Activated naive CD8-positive, alpha-beta T cell treated with anti-CD3 and anti-CD28 coated beads for 36 hours (primary cell): ENCODE results near the gene TNFRSF25. TPM values are rescaled to one million over a fixed set of nuclear protein-coding genes. Genes with fewer than 3 reads are reported as not detected.
A peak's percentile ranks its signal among the peaks of the same experiment; 100 is the strongest.
"Not testable (repeated sequence)": the region's sequence is repeated elsewhere in the genome, so short reads cannot be mapped to it uniquely, and the experiment has no call there.

Experiments
- DNase-seq: peaks from one replicate; pipeline ENCODE4 v3.0.0; 2021
- H3K27ac Mint-ChIP-seq: one replicate; pipeline ENCODE4 v1.8.0; 2022; ENCODE audit warnings: mild to moderate bottlenecking, moderate library complexity, mixed read lengths
- H3K27me3 Mint-ChIP-seq: one replicate; pipeline ENCODE4 v1.8.0; 2022; ENCODE audit warnings: mild to moderate bottlenecking, mixed read lengths
- H3K36me3 Mint-ChIP-seq: one replicate; pipeline ENCODE4 v1.8.0; 2021; ENCODE audit warnings: mild to moderate bottlenecking, mixed read lengths
- H3K4me1 Mint-ChIP-seq: one replicate; pipeline ENCODE4 v1.8.0; 2021; ENCODE audit warnings: mixed read lengths
- H3K4me3 Mint-ChIP-seq: one replicate; pipeline ENCODE4 v1.8.0; 2022; ENCODE audit warnings: mild to moderate bottlenecking, moderate library complexity, mixed read lengths
- H3K9me3 Mint-ChIP-seq: one replicate; pipeline ENCODE4 v1.8.0; 2022; ENCODE audit warnings: mixed read lengths
- total RNA-seq, 2 experiments: library from RNA; stranded (reverse); gene quantifications; one replicate each; pipeline ENCODE4 v1.2.3, GENCODE V29; 2021

TNFRSF25 gene
- total RNA-seq, 2 experiments from 2014 or later, result 64.7 to 67.8 TPM

DNA sequence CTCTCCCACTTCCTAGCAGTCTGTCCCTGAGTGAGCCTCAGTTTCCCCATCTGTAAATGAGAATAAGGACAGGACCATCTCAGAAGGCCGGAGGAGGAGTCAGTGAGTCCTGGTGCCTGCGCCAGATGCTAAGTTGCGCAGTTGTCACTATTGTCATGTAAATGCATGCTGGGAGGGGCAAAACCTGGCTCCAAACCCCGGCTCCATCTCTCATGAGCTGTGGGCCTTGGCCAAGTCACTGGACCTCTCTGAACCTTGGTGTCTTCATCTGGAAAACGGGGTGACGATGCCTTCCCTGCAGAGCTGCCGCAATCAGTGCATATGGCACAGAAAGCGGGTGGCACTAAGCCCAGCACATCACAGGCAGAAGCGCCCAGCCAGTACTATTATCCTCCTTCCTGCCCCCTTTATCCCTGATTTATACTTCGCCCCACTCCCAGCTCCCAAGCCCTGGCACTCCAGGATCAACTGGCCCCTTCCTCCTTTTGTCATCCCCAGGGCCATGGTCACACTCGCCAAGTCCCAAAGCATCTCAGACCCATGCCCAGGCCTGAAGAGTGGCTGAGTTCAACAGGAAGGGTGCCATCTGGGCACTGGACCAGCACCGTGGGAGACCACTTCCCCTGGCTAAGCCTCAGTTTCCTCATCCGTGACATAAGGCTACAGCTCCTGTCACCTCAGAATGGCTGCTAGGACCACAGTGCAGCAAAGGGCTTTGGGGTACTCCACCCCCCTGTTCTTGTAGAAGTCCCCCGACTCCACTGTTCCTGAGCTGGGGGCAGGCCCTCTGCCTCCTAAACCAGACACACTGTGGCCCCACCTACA, 29.8 kb upstream of the TNFRSF25 start:
- Mint-ChIP-seq H3K27ac (no peak overlapping the region), H3K4me3 (no peak overlapping the region), H3K27me3 (no peaks in the 10 kb centered on the region), H3K9me3 (no peaks in the 10 kb centered on the region), H3K36me3 (no peaks in the 10 kb centered on the region), H3K4me1 (peaks cover 24% of the 10 kb centered on the region)
- no peak for DNase-seq

DNA sequence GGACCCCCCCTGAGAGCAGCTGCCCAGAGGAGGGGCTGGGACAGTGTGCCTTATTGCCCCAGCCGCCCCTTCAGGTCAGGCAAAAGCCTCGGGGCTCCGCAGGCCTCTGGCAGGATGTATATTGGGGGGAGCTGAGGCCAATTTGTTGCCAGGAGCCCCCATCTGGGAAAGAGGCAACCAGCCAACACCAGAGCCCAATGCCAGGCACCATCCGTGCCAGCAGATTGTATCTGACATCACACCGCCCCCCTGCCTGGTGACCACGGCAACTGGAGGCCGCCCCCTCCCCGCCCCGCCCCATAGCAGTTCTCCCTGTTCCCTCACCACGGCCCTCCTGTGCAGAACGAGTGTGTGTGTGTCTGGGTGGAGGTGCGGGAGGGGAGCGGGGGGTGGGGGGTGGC, 29.1 kb upstream of the TNFRSF25 start:
- Mint-ChIP-seq H3K4me1 (peaks cover 24% of the 10 kb centered on the region), H3K27ac (no peak overlapping the region), H3K36me3 (no peaks in the 10 kb centered on the region), H3K27me3 (no peaks in the 10 kb centered on the region), H3K9me3 (no peaks in the 10 kb centered on the region), H3K4me3 (no peak overlapping the region)
- no peak for DNase-seq

DNA sequence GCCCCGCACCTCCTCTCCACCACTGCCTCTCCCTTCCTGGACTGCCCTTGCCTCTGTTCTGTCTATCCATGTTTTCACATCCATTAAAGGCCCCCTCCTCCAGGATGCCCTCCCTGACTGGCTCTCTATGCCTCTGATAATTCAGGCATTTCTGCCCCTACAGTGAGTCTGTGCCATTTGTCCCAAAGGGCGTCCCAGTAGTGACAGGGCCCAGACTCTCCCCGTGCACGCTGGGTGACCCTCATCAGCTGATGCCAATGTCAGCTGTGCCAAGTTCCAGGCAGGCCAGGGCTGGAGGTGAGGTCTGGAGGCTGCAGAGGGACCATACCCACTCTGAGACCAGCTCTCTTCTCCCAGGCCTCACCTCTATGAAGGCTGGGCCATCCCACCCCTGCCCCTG, 28.7 kb upstream of the TNFRSF25 start:
- H3K27me3 Mint-ChIP-seq, result no peaks in the 10 kb centered on the region
- no peak overlapping the region for H3K27ac Mint-ChIP-seq
- no peak for DNase-seq
- peaks cover 24% of the 10 kb centered on the region for H3K4me1 Mint-ChIP-seq
- no peaks in the 10 kb centered on the region for H3K9me3 Mint-ChIP-seq
- H3K4me3 Mint-ChIP-seq, result no peak overlapping the region
- H3K36me3 Mint-ChIP-seq, result no peaks in the 10 kb centered on the region

DNA sequence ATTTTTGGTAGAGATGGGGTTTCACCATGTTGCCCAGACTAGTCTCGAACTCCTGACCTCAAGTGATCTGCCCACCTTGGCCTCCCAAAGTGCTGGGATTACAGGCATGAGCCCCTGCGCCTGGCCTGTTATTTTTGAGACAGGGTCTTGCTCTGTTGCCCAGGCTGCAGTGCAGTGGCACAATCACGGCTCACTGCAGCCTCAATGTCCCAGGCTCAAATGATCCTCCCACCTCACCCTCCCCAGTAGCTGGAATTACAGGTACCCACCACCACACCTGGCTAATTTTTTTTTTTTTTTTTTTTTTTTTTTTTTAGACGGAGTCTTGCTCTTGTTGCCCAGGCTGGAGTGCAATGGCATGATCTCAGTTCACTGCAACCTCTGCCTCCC, 27.9 kb upstream of the TNFRSF25 start:
- H3K27ac Mint-ChIP-seq, H3K27me3 Mint-ChIP-seq, DNase-seq, H3K4me3 Mint-ChIP-seq, H3K9me3 Mint-ChIP-seq, H3K36me3 Mint-ChIP-seq: not testable (repeated sequence)
- H3K4me1 Mint-ChIP-seq, result peaks cover 24% of the 10 kb centered on the region

DNA sequence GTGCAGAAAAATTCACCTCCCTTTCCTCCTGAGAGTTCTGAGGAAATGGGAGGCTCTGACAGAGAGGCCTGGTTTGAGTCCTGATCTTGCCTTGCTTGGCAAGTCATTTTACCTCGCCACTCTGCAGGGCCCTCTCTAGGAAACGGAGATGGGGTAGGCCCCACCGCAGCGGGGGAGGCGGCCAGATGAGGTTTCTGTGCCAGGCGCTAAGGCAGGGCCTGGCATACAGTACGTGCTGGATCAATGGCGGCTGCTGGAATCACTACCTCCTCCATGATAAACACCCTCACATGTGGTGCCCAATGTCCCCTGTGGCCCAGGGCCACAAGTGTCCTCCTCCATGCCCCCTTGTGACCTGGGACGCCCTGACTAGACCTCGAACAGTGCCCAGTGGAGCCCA, 26.0 kb upstream of the TNFRSF25 start:
- no peaks in the 10 kb centered on the region for H3K36me3 Mint-ChIP-seq
- H3K27me3 Mint-ChIP-seq, result peaks cover 5% of the 10 kb centered on the region
- H3K27ac Mint-ChIP-seq, result peak overlapping the region; percentile 62
- no peaks in the 10 kb centered on the region for H3K9me3 Mint-ChIP-seq
- no peak for DNase-seq
- peak overlapping the region; percentile 82 for H3K4me3 Mint-ChIP-seq
- peaks cover 19% of the 10 kb centered on the region for H3K4me1 Mint-ChIP-seq

DNA sequence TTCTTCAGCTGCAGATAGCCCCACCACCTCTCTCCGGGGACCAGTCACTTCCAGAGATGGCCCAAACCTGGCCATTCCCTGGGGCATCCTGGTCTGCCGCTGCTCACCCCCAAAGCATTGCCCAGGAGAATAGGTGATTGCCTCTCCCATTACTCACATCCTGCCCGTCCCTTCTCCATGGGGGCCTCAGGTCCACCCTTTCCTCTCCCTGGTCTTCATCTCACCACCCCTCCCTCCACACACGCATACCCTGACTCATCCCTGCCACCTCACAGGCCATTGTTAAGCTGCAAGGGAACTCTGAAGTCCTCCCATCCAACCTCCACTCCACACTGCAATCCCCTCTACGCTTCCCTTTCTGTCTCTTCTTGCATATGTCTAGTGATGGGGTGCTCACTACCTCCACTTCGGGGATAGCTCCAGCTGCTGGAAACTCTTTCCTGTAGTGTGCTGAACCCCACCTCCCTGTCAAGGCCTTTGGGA, 25.5 kb upstream of the TNFRSF25 start, which contains the start of gene PLEKHG5:
PLEKHG5 (minus strand) TSS at position 188 of the 483 bp plus-strand sequence. CDS start 14,096 bp downstream, outside the sequence.
- H3K27ac Mint-ChIP-seq, result peak within 1 kb of the TSS; percentile 62
- peaks cover 9% of the 10 kb centered on the region for H3K27me3 Mint-ChIP-seq
- DNase-seq, result no peak
- H3K4me3 Mint-ChIP-seq, result peak within 1 kb of the TSS; percentile 82
- no peaks in the 10 kb centered on the region for H3K36me3 Mint-ChIP-seq
- no peaks in the 10 kb centered on the region for H3K9me3 Mint-ChIP-seq
- H3K4me1 Mint-ChIP-seq, result peaks cover 23% of the 10 kb centered on the region

DNA sequence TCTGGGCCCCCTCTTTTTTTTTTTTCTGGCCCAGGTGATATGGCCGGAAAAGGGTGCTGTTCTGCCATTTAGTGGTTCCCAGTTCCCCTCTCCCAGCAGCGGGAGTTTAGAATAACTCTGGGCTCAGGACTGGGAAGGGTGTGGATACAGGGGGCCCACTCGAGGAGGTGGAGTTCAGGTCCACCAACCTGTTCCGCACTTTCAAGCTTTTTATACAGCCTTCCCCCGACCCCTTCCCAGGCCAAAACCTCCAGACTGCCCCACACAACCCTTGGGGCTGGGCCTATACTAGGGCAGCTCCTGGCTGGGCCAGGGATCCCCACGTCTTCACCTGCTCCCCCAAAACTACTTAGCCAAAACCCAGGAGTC, 25.1 kb upstream of the TNFRSF25 start:
- peak overlapping the region; percentile 82 for H3K4me3 Mint-ChIP-seq
- no peaks in the 10 kb centered on the region for H3K9me3 Mint-ChIP-seq
- H3K36me3 Mint-ChIP-seq, result no peaks in the 10 kb centered on the region
- peaks cover 13% of the 10 kb centered on the region for H3K27me3 Mint-ChIP-seq
- peak overlapping the region; percentile 62 for H3K27ac Mint-ChIP-seq
- no peak for DNase-seq
- peaks cover 28% of the 10 kb centered on the region for H3K4me1 Mint-ChIP-seq

DNA sequence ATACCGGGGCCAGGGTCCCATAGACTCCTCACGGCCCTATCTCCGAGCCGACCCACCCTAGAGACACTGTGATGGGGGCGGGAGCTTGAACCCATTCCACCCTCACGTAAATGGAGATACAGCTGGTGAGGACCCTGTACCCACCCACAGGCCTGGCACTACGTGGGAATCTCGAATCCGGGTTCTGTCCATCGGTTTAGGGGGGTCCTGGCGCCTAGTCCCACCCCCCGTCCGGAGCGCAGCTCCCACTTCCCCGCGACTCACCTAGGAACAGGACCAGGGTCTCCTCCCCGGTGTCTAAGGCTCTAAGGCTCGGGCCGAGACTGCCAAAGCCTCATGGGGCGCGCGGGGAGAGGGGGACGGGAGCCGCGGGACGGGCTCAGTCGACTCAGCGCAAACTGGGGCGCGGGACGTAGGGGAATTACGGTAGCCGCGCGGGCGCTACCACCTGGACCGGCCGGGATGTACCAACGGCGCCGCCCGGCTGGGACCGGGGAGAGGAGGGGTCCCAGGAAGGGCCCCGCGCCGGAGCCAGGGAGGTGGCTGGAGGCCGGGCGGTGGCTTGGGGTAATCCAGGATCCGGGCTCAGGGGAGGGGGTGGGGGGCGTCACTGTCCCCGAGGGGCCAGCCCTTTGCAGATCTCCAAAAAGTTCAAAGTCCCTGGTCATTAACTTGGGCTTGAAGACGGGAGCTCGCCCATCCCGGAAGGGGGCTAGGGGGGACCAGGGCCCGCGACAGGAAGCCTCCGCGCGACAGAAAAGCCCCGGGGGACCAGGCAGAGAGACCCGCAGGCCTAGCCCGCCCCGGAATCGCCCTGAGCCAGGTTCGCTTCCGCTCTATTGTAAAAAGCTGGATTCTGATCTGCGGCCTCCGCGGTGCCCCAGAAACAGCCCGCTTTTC, 24.5 kb upstream of the TNFRSF25 start:
- Mint-ChIP-seq H3K27me3 (peaks cover 18% of the 10 kb centered on the region), H3K4me1 (peaks cover 25% of the 10 kb centered on the region), H3K4me3 (peak overlapping the region; percentile 82), H3K9me3 (no peaks in the 10 kb centered on the region), H3K27ac (peak overlapping the region; percentile 60), H3K36me3 (no peaks in the 10 kb centered on the region)
- DNase-seq, result peak; percentile 75

DNA sequence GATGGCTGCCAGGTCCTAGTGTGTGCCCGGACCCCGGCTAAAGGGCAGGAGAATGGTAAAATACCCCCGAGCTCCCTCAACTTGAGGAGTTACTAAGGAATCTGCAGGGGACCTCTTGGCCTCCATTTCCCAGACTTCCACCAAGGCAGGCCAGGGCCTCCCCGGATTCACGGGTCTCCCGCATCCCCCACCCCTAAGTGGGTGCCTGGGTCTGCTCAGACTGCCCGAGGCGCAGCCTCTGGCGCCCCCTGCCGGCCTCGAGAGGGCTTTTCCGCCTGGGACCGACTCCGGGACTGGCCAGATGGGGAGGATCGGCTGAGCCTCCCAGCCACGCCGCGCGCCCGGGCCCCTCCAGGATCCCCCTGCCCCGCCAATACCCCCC, 23.8 kb upstream of the TNFRSF25 start:
- Mint-ChIP-seq H3K27ac (peak overlapping the region; percentile 60), H3K9me3 (no peaks in the 10 kb centered on the region), H3K27me3 (peaks cover 20% of the 10 kb centered on the region), H3K36me3 (no peaks in the 10 kb centered on the region), H3K4me3 (peak overlapping the region; percentile 82), H3K4me1 (peaks cover 25% of the 10 kb centered on the region)
- DNase-seq, result peak; percentile 84

DNA sequence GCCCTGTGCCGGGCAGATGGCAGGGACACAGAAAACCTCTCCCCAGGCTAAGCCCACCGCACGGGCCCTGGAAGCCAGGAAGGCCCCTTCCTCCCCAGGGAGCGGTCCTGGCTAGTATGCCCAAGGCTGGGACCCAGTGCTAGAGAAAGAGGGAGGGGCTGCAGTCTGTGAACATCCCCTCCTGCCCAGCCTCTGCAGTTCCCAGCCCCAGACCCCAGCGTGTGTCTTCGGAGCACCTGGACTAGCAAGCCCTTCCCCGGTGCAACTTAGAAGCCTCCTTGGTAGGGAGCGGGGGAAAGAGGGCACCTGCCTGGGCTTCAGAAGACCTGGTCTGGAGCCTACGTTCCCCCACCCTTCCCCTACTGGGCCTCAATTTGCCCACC, 23.4 kb upstream of the TNFRSF25 start:
- Mint-ChIP-seq H3K4me1 (peaks cover 25% of the 10 kb centered on the region), H3K27ac (no peak overlapping the region), H3K9me3 (no peaks in the 10 kb centered on the region), H3K27me3 (peaks cover 24% of the 10 kb centered on the region), H3K4me3 (no peak overlapping the region), H3K36me3 (no peaks in the 10 kb centered on the region)
- no peak for DNase-seq

DNA sequence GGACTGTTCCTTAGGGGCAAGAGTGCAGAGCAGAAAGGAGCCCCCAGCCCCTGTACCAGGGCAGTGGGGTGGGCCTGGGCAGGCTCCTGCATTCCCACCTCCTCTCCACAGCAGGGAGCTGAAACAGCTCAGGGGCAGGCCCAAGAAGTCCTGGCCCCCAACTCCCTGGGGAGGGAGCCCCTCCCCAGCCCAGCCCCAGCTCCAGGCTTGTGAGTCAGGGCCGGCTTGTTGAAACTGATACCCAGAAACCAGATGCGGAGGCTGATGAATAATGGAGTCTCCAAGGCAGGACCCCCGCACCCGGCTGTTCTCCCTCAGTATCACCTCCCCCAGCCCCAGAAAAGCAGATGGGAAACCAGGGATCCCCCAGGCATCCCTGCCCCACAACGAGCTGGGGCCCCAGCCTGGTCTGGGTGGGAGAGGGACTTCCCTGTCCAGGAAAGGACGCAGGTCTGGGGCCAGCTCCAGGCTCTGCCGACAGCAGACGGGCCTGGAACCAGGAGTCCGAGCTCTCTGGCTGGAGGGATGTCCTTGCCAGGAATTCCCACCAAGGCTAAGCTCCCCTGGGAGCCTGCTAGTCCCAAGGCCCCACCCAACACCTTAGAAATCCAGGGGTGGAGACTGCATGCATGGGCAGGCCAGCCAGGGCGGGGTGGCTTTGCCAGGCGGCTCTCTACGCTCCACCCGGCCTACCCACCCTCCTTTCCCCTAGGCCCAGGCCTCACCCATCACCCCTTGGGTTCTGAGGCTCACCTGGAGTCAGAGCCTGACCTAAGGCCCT, 22.8 kb upstream of the TNFRSF25 start:
- no peak overlapping the region for H3K27ac Mint-ChIP-seq
- no peaks in the 10 kb centered on the region for H3K36me3 Mint-ChIP-seq
- peaks cover 25% of the 10 kb centered on the region for H3K4me1 Mint-ChIP-seq
- DNase-seq, result no peak
- H3K9me3 Mint-ChIP-seq, result no peaks in the 10 kb centered on the region
- H3K27me3 Mint-ChIP-seq, result peaks cover 30% of the 10 kb centered on the region
- no peak overlapping the region for H3K4me3 Mint-ChIP-seq

DNA sequence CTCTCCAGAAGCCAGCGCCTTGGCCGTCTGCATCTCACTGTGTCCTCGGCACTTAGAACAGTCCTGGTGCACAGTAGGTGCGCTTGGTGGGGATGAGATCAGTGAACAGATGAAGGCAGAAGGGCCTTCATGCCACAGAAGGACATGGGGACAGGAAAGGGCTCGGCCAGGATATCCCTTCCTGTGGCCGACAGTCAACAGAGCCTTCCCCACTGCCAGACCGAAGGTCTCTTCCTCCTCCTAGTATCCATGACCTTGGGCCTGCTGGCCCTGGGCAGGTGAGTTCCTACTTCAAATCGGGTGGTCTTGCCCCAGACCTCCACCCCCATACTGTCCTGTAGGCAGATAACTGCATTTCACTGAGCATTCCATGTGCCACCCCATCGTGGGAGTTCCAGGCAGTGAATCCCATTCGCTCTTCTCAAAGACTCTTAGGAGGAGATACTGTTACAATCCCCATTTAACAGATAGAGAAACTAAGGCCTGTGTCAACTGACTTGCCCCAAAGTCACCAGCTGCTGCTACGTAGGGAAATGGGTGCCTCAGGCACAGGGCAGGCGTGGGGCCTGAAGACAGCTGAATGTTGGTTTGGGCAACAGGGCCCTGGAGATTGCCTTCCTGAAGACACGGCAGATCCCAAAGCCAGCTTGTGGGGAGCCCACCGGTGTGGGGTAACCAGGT, 22.0 kb upstream of the TNFRSF25 start:
- Mint-ChIP-seq H3K9me3 (no peaks in the 10 kb centered on the region), H3K36me3 (no peaks in the 10 kb centered on the region), H3K4me3 (no peak overlapping the region), H3K27ac (no peak overlapping the region), H3K27me3 (peaks cover 30% of the 10 kb centered on the region), H3K4me1 (peaks cover 22% of the 10 kb centered on the region)
- DNase-seq, result no peak

DNA sequence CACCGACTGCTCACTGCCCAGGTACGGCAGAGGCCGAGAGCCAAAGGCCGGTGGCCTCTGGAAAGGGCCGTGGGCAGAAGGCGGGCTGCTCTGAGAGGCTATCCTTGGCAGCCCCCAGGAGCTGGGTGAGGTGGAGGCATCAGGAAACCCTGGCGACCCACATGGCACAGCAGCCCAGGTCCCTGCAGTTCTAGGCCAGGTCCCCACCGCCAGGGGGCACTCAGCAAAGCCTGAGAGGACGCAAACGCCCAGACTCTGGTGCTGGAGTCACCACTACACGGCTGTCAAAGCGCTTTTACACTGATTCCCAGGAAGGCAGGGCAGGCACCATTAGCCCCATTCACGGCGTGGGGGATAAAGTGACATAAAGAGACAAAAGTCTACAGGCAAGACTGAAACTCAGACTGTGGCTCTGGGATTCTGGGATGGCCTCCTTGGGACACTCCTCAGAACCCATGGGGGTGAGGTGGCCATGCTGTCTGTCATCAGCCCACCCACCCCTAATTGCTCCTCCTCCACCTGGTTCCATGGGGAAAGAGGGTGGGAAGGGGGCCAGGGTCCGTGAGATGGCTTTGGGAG, 20.5 kb upstream of the TNFRSF25 start:
- H3K4me3 Mint-ChIP-seq, result no peak overlapping the region
- no peak overlapping the region for H3K27ac Mint-ChIP-seq
- H3K27me3 Mint-ChIP-seq, result peaks cover 30% of the 10 kb centered on the region

More for the DNA sequence above, 20.5 kb upstream of the TNFRSF25 start:
- no peaks in the 10 kb centered on the region for H3K9me3 Mint-ChIP-seq
- peaks cover 16% of the 10 kb centered on the region for H3K4me1 Mint-ChIP-seq
- DNase-seq, result peak; percentile 86
- no peaks in the 10 kb centered on the region for H3K36me3 Mint-ChIP-seq
